GM12873 (cell line): Measurements from ENCODE around the gene JPH3.
A peak's percentile ranks its signal among the peaks of the same experiment; 100 is the strongest.

Source experiments
- TF ChIP-seq, protein P1 (sequence below): IDR thresholded peaks from 2 replicates; pipeline ENCODE4 v1.5.1; 2012; ENCODE audit warnings: low read depth, mild to moderate bottlenecking, moderate library complexity, low read length, control low read depth; ENCODE audit not compliant: insufficient read depth; ENCODE audit errors: missing control alignments

The JPH3 gene

DNA sequence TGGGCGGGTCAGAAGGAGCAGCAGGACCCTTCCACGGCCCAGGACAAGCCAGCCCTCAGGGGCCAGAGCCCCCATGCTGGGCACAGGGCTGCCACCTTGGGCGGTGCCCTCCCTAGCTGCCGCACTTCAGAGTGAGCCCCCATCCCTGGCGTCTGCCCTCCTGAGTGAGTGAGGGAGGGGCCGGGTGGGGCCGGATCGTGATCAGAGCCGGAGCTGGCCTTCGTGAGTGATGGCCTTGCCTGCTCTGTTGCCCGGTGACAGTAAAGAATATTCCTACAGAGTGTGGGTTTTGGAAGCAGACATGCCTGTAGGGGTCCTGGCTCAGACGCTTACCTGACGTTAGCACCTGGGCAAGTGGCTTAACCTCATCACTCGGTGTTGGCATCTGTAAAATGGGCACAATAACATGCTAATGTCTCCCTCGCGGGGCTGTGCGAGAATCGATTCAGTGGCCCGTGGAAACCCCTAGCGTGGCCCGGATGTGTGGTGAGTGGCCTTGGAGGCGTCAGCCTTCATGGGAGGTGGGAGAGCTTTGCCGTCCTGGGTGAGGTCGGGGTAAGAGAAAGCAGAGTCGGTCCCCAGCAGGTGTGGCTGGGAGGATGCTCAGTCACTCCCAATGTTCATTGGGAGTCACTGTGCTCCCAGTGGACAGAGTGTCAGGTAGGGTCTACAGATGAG, 26.1 kb downstream of the JPH3 start:
- TF ChIP-seq, protein P1, sequence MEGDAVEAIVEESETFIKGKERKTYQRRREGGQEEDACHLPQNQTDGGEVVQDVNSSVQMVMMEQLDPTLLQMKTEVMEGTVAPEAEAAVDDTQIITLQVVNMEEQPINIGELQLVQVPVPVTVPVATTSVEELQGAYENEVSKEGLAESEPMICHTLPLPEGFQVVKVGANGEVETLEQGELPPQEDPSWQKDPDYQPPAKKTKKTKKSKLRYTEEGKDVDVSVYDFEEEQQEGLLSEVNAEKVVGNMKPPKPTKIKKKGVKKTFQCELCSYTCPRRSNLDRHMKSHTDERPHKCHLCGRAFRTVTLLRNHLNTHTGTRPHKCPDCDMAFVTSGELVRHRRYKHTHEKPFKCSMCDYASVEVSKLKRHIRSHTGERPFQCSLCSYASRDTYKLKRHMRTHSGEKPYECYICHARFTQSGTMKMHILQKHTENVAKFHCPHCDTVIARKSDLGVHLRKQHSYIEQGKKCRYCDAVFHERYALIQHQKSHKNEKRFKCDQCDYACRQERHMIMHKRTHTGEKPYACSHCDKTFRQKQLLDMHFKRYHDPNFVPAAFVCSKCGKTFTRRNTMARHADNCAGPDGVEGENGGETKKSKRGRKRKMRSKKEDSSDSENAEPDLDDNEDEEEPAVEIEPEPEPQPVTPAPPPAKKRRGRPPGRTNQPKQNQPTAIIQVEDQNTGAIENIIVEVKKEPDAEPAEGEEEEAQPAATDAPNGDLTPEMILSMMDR: no peak

DNA sequence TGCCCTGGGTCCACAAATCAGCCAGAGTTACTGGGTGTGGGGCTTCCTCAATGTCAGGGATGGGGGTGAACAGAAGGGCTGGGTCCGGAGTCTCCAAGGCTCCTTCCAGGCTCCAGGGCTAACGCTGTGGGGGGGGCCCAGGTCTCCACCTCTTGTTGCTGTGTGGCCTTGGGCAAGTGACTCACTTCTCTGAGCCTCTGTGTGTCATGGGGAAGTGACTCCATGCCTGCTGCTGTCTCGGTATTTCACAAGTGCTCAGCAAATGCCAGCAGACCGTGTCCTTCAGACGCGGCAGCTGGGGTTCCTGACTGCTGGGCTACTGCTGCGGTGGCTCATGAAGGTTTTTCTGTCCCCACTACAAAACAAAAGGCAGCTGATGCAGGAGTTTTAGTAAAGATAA, 26.6 kb downstream of the JPH3 start:
- TF ChIP-seq, protein P1: no peak

GRCh38 chr16:87631067-87631466, 28.8 kb downstream of the JPH3 start:
- TF ChIP-seq, protein P1: no peak

DNA sequence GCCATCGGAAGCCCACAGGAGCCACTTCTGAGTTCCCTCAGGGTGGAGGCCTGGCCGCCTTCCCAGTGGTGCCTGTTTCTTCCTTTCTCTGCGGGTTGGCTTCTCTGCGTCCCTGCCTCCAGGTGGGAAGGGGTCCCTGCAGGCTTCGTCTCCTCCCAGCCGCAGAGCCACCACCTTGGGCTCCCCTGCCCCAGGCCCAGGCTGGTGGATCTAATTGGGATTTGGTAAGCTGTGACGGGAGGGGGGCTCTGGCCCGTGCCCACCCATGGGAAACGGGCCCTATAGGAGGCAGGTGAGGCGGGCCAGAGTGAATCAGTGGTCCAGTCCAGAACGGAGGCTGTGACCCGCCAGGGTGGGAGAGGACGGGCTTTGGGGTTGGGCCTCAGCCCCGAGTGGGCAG, 32.1 kb downstream of the JPH3 start:
- TF ChIP-seq, protein P1: no peak

GRCh38 chr16:87635541-87636049, 33.3 kb downstream of the JPH3 start:
- TF ChIP-seq, protein P1: peak; percentile 88

- TF ChIP-seq, protein P1: peak; percentile 63
Observed at GRCh38 chr16:87636050-87636684, 33.9 kb downstream of the JPH3 start.

DNA sequence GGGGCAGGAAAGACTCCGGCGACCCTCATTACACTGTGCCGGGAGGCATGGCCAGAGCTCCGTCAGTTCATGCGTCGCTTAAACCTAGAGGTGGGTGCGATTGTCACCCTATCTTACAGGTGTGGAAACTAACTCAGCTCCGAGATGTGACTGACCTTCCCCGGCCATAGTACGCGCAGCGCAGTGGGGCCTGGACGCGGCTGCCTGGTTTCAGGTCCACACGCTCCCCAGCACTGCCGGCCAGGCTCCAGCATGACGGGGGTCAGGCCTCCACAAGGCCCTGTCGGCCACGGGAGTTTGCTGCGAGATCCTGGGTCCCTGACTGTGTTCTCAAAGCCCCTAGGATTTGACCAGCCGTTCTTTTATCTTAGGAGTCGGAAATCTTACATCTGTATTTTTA, 34.4 kb downstream of the JPH3 start:
- TF ChIP-seq, protein P1: no peak
